HEK293 (cell line): ENCODE results near the gene KIF18B.
A peak's percentile ranks its signal among the peaks of the same experiment; 100 is the strongest.

ENCODE experiments used
- GFI1B ChIP-seq: fragments of 450-650 bp; formaldehyde crosslinking; IDR thresholded peaks from 2 replicates; pipeline ENCODE4 v1.5.1; 2016; ENCODE audit warnings: missing biosample characterization, missing genetic modification characterization
- KLF1 ChIP-seq: fragments of 450-650 bp; formaldehyde crosslinking; IDR thresholded peaks from 2 replicates; pipeline ENCODE4 v1.5.1; 2016; ENCODE audit warnings: missing biosample characterization, missing genetic modification characterization
- KLF16 ChIP-seq: fragments of 450-650 bp; formaldehyde crosslinking; IDR thresholded peaks from 2 replicates; pipeline ENCODE4 v1.5.1; 2017; ENCODE audit warnings: missing biosample characterization, missing genetic modification characterization
- SCRT2 ChIP-seq: fragments of 450-650 bp; formaldehyde crosslinking; IDR thresholded peaks from 2 replicates; pipeline ENCODE4 v1.5.1; 2016; ENCODE audit warnings: missing biosample characterization, missing genetic modification characterization
- SETDB1 ChIP-seq: IDR thresholded peaks from one replicate; pipeline ENCODE4 v1.6.1; 2017; ENCODE audit warnings: mild to moderate bottlenecking, low read length, moderate library complexity, mixed read lengths; ENCODE audit not compliant: insufficient read length
- SP3 ChIP-seq: fragments of 450-650 bp; formaldehyde crosslinking; IDR thresholded peaks from 2 replicates; pipeline ENCODE4 v1.5.1; 2016; ENCODE audit warnings: missing biosample characterization, missing genetic modification characterization
- SP7 ChIP-seq: fragments of 450-650 bp; formaldehyde crosslinking; IDR thresholded peaks from 2 replicates; pipeline ENCODE4 v1.5.1; 2016; ENCODE audit warnings: missing biosample characterization, missing genetic modification characterization
- WT1 ChIP-seq: fragments of 450-650 bp; formaldehyde crosslinking; IDR thresholded peaks from 2 replicates; pipeline ENCODE4 v1.5.1; 2016; ENCODE audit warnings: missing biosample characterization, missing genetic modification characterization
- ZEB2 ChIP-seq: fragments of 450-650 bp; formaldehyde crosslinking; IDR thresholded peaks from 2 replicates; pipeline ENCODE4 v1.5.1; 2016; ENCODE audit warnings: missing biosample characterization, missing genetic modification characterization
- ZNF10 ChIP-seq: fragments of 450-650 bp; formaldehyde crosslinking; IDR thresholded peaks from 2 replicates; pipeline ENCODE4 v1.5.1; 2017; ENCODE audit warnings: missing biosample characterization, missing genetic modification characterization
- ZNF16 ChIP-seq: fragments of 450-650 bp; formaldehyde crosslinking; IDR thresholded peaks from 2 replicates; pipeline ENCODE4 v1.5.1; 2016; ENCODE audit warnings: low read depth, missing biosample characterization, missing genetic modification characterization
- ZNF214 ChIP-seq: fragments of 450-650 bp; formaldehyde crosslinking; IDR thresholded peaks from 2 replicates; pipeline ENCODE4 v1.5.1; 2017; ENCODE audit warnings: missing biosample characterization, mild to moderate bottlenecking, missing genetic modification characterization, borderline replicate concordance
- ZNF223 ChIP-seq: fragments of 450-650 bp; formaldehyde crosslinking; IDR thresholded peaks from 2 replicates; pipeline ENCODE4 v1.5.1; 2016; ENCODE audit warnings: missing biosample characterization, missing genetic modification characterization
- ZNF24 ChIP-seq: fragments of 450-650 bp; formaldehyde crosslinking; IDR thresholded peaks from 2 replicates; pipeline ENCODE4 v1.5.1; 2016; ENCODE audit warnings: missing biosample characterization, missing genetic modification characterization
- ZNF335 ChIP-seq: fragments of 450-650 bp; formaldehyde crosslinking; conservative IDR thresholded peaks from 2 replicates; pipeline ENCODE4 v1.5.1; 2016; ENCODE audit warnings: missing biosample characterization, missing genetic modification characterization
- ZNF366 ChIP-seq: fragments of 450-650 bp; formaldehyde crosslinking; conservative IDR thresholded peaks from 2 replicates; pipeline ENCODE4 v1.5.1; 2016; ENCODE audit warnings: missing biosample characterization, missing genetic modification characterization
- ZNF510 ChIP-seq: fragments of 450-650 bp; formaldehyde crosslinking; IDR thresholded peaks from 2 replicates; pipeline ENCODE4 v1.5.1; 2018; ENCODE audit warnings: mild to moderate bottlenecking, missing genetic modification characterization, missing biosample characterization; ENCODE audit not compliant: insufficient replicate concordance
- ZNF610 ChIP-seq: fragments of 450-650 bp; formaldehyde crosslinking; IDR thresholded peaks from 2 replicates; pipeline ENCODE4 v1.5.1; 2016; ENCODE audit warnings: missing biosample characterization, missing genetic modification characterization, borderline replicate concordance
- ZNF843 ChIP-seq: fragments of 450-650 bp; formaldehyde crosslinking; IDR thresholded peaks from 2 replicates; pipeline ENCODE4 v1.5.1; 2016; ENCODE audit warnings: missing biosample characterization, missing genetic modification characterization
- TF ChIP-seq, protein P1 (sequence below): fragments of 450-650 bp; formaldehyde crosslinking; IDR thresholded peaks from 2 replicates; pipeline ENCODE4 v1.5.1; 2016; ENCODE audit warnings: missing biosample characterization, missing genetic modification characterization
- TF ChIP-seq, protein P2 (sequence below): fragments of 450-650 bp; formaldehyde crosslinking; IDR thresholded peaks from 2 replicates; pipeline ENCODE4 v1.5.1; 2016; ENCODE audit warnings: missing biosample characterization, missing genetic modification characterization
- TF ChIP-seq, protein P3 (sequence below): fragments of 450-650 bp; formaldehyde crosslinking; IDR thresholded peaks from 2 replicates; pipeline ENCODE4 v1.5.1; 2017; ENCODE audit warnings: missing biosample characterization, mild to moderate bottlenecking, missing genetic modification characterization, moderate library complexity
- TF ChIP-seq, protein P4 (sequence below): fragments of 450-650 bp; formaldehyde crosslinking; IDR thresholded peaks from 2 replicates; pipeline ENCODE4 v1.5.1; 2016; ENCODE audit warnings: missing biosample characterization, missing genetic modification characterization, low read depth

Gene KIF18B

DNA sequence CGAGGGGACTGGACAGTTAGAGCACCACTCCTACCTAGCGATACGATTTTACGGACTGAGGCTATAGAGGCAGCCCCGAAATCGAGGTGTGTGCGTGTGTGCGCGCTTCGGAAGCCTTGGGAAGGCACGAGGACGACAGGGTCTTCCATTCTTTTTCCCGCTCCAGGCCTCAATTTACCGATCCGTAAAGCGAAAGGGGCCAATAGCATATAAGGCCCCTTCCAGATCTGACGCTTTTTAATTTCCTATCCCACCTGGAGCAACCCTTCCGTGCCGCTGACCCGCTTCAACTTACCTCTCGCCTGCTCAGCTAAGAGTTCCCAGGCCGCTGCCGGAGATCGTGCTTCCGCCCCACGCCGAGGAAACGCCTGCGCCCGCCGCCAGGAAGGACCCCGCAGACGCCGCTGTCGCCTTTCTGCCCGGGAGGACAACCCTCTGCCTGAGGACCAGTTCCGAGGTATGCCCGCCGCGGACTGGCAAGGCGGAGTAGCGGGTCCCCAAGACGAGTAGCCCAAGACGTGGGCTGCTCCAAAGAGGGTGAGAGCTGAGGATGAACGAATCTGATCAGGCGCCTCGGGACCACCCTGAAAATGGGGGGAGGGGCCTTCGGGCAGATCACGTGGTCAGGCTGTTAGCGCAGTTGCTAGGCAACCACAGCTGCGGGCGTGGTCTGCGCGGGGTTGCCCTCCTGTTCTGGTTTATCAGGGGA lies 48.3 kb downstream of the KIF18B start, which contains the start of gene EFTUD2 (continued):
- TF ChIP-seq SCRT2 (tag by site-specific recombination) (peak; percentile 59; the same call in 1 of the 2 replicates), KLF16 (tag by site-specific recombination) (peak; percentile 96), SETDB1 (no peak), ZNF24 (tag by site-specific recombination) (0 out of 2 replicates have a peak, but pooled peaks have one; percentile 82), ZNF223 (tag by site-specific recombination) (no peak), SP7 (peak; percentile 95), ZNF335 (tag by site-specific recombination) (peak; percentile 100), WT1 (peak; percentile 49; the same call in 1 of the 2 replicates), ZEB2 (peak; percentile 88), ZNF16 (tag by site-specific recombination) (no peak), ZNF10 (tag by site-specific recombination) (peak; percentile 77), SP3 (tag by site-specific recombination) (peak; percentile 89), ZNF510 (tag by site-specific recombination) (no peak), KLF1 (tag by site-specific recombination) (peak; percentile 68; the same call in 1 of the 2 replicates), ZNF843 (peak; percentile 83), ZNF214 (tag by site-specific recombination) (no peak), ZNF366 (tag by site-specific recombination) (no peak; the same call in 1 of the 2 replicates), ZNF610 (tag by site-specific recombination) (peak; percentile 75; the same call in 1 of the 2 replicates), GFI1B (no peak; the same call in 1 of the 2 replicates)
- TF ChIP-seq, protein P1, sequence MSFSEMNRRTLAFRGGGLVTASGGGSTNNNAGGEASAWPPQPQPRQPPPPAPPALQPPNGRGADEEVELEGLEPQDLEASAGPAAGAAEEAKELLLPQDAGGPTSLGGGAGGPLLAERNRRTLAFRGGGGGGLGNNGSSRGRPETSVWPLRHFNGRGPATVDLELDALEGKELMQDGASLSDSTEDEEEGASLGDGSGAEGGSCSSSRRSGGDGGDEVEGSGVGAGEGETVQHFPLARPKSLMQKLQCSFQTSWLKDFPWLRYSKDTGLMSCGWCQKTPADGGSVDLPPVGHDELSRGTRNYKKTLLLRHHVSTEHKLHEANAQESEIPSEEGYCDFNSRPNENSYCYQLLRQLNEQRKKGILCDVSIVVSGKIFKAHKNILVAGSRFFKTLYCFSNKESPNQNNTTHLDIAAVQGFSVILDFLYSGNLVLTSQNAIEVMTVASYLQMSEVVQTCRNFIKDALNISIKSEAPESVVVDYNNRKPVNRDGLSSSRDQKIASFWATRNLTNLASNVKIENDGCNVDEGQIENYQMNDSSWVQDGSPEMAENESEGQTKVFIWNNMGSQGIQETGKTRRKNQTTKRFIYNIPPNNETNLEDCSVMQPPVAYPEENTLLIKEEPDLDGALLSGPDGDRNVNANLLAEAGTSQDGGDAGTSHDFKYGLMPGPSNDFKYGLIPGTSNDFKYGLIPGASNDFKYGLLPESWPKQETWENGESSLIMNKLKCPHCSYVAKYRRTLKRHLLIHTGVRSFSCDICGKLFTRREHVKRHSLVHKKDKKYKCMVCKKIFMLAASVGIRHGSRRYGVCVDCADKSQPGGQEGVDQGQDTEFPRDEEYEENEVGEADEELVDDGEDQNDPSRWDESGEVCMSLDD (tag by site-specific recombination), result peak; percentile 69; the same call in 1 of the 2 replicates
- TF ChIP-seq, protein P2, sequence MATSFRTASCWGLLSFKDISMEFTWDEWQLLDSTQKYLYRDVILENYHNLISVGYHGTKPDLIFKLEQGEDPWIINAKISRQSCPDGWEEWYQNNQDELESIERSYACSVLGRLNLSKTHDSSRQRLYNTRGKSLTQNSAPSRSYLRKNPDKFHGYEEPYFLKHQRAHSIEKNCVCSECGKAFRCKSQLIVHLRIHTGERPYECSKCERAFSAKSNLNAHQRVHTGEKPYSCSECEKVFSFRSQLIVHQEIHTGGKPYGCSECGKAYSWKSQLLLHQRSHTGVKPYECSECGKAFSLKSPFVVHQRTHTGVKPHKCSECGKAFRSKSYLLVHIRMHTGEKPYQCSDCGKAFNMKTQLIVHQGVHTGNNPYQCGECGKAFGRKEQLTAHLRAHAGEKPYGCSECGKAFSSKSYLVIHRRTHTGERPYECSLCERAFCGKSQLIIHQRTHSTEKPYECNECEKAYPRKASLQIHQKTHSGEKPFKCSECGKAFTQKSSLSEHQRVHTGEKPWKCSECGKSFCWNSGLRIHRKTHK (tag by site-specific recombination), result no peak
- TF ChIP-seq, protein P3, sequence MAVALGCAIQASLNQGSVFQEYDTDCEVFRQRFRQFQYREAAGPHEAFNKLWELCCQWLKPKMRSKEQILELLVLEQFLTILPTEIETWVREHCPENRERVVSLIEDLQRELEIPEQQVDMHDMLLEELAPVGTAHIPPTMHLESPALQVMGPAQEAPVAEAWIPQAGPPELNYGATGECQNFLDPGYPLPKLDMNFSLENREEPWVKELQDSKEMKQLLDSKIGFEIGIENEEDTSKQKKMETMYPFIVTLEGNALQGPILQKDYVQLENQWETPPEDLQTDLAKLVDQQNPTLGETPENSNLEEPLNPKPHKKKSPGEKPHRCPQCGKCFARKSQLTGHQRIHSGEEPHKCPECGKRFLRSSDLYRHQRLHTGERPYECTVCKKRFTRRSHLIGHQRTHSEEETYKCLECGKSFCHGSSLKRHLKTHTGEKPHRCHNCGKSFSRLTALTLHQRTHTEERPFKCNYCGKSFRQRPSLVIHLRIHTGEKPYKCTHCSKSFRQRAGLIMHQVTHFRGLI, result peak; percentile 28; the same call in 1 of the 2 replicates
- TF ChIP-seq, protein P4, sequence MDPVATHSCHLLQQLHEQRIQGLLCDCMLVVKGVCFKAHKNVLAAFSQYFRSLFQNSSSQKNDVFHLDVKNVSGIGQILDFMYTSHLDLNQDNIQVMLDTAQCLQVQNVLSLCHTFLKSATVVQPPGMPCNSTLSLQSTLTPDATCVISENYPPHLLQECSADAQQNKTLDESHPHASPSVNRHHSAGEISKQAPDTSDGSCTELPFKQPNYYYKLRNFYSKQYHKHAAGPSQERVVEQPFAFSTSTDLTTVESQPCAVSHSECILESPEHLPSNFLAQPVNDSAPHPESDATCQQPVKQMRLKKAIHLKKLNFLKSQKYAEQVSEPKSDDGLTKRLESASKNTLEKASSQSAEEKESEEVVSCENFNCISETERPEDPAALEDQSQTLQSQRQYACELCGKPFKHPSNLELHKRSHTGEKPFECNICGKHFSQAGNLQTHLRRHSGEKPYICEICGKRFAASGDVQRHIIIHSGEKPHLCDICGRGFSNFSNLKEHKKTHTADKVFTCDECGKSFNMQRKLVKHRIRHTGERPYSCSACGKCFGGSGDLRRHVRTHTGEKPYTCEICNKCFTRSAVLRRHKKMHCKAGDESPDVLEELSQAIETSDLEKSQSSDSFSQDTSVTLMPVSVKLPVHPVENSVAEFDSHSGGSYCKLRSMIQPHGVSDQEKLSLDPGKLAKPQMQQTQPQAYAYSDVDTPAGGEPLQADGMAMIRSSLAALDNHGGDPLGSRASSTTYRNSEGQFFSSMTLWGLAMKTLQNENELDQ (tag by site-specific recombination), result no peak
